ENCODE results near the gene CHCHD3. TPM values are rescaled to one million over a fixed set of nuclear protein-coding genes. Genes with fewer than 3 reads are reported as not detected.

CHCHD3 gene
- total and polyA plus RNA-seq, 9 of the 15 experiments (the other 6 are each of a cell fraction or from before 2014, with no cell fraction given) = 66.2 to 279 (median 204) TPM

DNA sequence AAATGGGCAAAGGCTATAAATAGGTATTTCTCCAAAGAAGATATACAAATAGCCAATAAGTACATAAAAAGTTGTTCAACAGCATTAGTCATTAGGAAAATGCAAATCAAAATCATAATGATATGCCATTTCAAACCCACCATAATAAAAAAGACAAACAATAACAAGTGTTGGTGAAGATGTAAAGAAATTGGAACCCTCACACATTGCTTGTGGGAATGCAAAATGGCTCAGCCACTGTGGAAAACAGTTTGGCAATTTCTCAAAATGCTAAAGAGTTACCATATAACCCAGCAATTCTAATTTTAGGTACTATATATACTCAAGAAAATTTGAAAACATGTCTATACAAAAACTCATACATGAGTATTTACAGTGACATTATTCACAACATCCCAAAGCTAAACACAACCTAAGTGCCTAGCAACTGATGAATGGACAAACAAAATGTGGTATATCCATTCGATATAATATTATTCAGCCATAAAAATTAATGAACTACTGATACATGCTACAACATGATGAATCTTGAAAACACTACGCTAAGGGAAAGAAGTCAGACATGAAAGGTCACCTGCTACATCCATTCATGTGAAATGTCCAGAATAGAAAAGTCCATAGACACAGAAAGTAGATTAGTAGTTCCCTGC is 55.6 kb downstream of the CHCHD3 start:
- Histone ChIP-seq H3K4me1 (replicated peaks in 1 of 2; ENCODE audit: control insufficient read depth in 2 of 2, insufficient read depth in 2 of 2, low read length in 2 of 2) (no peaks in the 10 kb centered on the region), H3K36me3 (ENCODE audit: control insufficient read depth, insufficient read depth, low read length) (peaks cover 34% of the 10 kb centered on the region), H3K79me2 (ENCODE audit: control insufficient read depth, insufficient read depth, low read length) (peaks cover 51% of the 10 kb centered on the region), H3K4me2 (ENCODE audit: insufficient read depth, low read length) (no peak overlapping the region), H3K27ac (ENCODE audit: extremely low read depth, low read depth, low read length) (no peak overlapping the region), H3K9me1 (ENCODE audit: control insufficient read depth, insufficient read depth, low read length) (no peaks in the 10 kb centered on the region), H3K9me3 (replicated peaks; ENCODE audit: control insufficient read depth, insufficient read depth, low read depth, low read length) (no peaks in the 10 kb centered on the region), H2AFZ (ENCODE audit: low read depth, low read length) (no peak overlapping the region), H3K4me3 (no peak overlapping the region), H3K27me3 (ENCODE audit: control insufficient read depth in 2 of 2, insufficient read depth in 2 of 2, low read length in 2 of 2) (no peaks in the 10 kb centered on the region; a peak in 1 of 5 replicates), H3K9ac (ENCODE audit: insufficient read depth in 1 of 2, low read depth in 2 of 2, low read length in 2 of 2) (no peak overlapping the region), H4K20me1 (replicated peaks; ENCODE audit: control insufficient read depth, insufficient read depth, low read length) (no peaks in the 10 kb centered on the region)
- whole genome bisulfite sequencing (ENCODE audit: insufficient coverage, low coverage, missing lambda C conversion rate) = 97% methylated on average over 2 of the region's 2 CpGs
- in situ Hi-C loops (cut with MboI) = no loop called here
- intact Hi-C loops (cut with micrococcal nuclease) = no loop called here
- BruUV-seq (replicated peaks) = no TSS peak
- CTCF ChIA-PET (ENCODE audit: low intra/inter-chr PET ratio) = interaction anchor here (0.6 kb wide), 1 partner anchor 14 kb away, joined by 3 read pairs; no protein-coding TSS in a partner anchor
- DNase-seq (ENCODE audit: extremely low read depth in 1 of 4, low spot score in 3 of 4) (no peak), FAIRE-seq (no peak), ATAC-seq (no peak)
- POLR2A ChIA-PET = no interaction called here
- TF ChIP-seq ZNF263 (CRISPR knock-in tag; IDR thresholded peaks at IDR 0.05; ENCODE audit: borderline replicate concordance) (no peak), MEF2D (tag; conservative IDR thresholded peaks at IDR 0.05; ENCODE audit: low read depth) (no peak), ZNF384 (IDR thresholded peaks at IDR 0.05; ENCODE audit: low read depth, low read length) (no peak), KHSRP (IDR thresholded peaks at IDR 0.05) (no peak), ADNP (tag; IDR thresholded peaks at IDR 0.05) (no peak), MCM7 (IDR thresholded peaks at IDR 0.05) (no peak), KAT2B (IDR thresholded peaks at IDR 0.05; ENCODE audit: low read depth, low read length) (no peak), U2AF1 (optimal IDR thresholded peaks at IDR 0.05; ENCODE audit: low read depth, low read length) (no peak), RBM25 (IDR thresholded peaks at IDR 0.05; ENCODE audit: low read depth, low read length, severe bottlenecking) (peak; percentile 65), ZNF184 (CRISPR knock-in tag; IDR thresholded peaks at IDR 0.05) (peak; percentile 60; the same call in 1 of the 2 replicates), ZNF133 (CRISPR knock-in tag; IDR thresholded peaks at IDR 0.05) (no peak), TRIM24 (IDR thresholded peaks at IDR 0.05) (no peak), MAZ (CRISPR knock-in tag; conservative IDR thresholded peaks at IDR 0.05 in 1 of 2, IDR thresholded peaks at IDR 0.05 in 1 of 2) (no peak)
- TF ChIP-seq, protein P1, sequence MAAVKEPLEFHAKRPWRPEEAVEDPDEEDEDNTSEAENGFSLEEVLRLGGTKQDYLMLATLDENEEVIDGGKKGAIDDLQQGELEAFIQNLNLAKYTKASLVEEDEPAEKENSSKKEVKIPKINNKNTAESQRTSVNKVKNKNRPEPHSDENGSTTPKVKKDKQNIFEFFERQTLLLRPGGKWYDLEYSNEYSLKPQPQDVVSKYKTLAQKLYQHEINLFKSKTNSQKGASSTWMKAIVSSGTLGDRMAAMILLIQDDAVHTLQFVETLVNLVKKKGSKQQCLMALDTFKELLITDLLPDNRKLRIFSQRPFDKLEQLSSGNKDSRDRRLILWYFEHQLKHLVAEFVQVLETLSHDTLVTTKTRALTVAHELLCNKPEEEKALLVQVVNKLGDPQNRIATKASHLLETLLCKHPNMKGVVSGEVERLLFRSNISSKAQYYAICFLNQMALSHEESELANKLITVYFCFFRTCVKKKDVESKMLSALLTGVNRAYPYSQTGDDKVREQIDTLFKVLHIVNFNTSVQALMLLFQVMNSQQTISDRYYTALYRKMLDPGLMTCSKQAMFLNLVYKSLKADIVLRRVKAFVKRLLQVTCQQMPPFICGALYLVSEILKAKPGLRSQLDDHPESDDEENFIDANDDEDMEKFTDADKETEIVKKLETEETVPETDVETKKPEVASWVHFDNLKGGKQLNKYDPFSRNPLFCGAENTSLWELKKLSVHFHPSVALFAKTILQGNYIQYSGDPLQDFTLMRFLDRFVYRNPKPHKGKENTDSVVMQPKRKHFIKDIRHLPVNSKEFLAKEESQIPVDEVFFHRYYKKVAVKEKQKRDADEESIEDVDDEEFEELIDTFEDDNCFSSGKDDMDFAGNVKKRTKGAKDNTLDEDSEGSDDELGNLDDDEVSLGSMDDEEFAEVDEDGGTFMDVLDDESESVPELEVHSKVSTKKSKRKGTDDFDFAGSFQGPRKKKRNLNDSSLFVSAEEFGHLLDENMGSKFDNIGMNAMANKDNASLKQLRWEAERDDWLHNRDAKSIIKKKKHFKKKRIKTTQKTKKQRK (IDR thresholded peaks at IDR 0.05; ENCODE audit: borderline replicate concordance, low read depth, low read length) = no peak
- TF ChIP-seq, protein P2, sequence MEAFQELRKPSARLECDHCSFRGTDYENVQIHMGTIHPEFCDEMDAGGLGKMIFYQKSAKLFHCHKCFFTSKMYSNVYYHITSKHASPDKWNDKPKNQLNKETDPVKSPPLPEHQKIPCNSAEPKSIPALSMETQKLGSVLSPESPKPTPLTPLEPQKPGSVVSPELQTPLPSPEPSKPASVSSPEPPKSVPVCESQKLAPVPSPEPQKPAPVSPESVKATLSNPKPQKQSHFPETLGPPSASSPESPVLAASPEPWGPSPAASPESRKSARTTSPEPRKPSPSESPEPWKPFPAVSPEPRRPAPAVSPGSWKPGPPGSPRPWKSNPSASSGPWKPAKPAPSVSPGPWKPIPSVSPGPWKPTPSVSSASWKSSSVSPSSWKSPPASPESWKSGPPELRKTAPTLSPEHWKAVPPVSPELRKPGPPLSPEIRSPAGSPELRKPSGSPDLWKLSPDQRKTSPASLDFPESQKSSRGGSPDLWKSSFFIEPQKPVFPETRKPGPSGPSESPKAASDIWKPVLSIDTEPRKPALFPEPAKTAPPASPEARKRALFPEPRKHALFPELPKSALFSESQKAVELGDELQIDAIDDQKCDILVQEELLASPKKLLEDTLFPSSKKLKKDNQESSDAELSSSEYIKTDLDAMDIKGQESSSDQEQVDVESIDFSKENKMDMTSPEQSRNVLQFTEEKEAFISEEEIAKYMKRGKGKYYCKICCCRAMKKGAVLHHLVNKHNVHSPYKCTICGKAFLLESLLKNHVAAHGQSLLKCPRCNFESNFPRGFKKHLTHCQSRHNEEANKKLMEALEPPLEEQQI (IDR thresholded peaks at IDR 0.05) = no peak
- TF ChIP-seq, protein P3, sequence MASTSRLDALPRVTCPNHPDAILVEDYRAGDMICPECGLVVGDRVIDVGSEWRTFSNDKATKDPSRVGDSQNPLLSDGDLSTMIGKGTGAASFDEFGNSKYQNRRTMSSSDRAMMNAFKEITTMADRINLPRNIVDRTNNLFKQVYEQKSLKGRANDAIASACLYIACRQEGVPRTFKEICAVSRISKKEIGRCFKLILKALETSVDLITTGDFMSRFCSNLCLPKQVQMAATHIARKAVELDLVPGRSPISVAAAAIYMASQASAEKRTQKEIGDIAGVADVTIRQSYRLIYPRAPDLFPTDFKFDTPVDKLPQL (IDR thresholded peaks at IDR 0.05; ENCODE audit: extremely low read depth, insufficient read length) = no peak

Measured in K562 (cell line).